SU-DHL-6 (cell line): ENCODE measurements around the gene CPA3.

Source experiments
- CTCF ChIP-seq: fragments of 200-600 bp; sonication (generic); IDR thresholded peaks from one replicate; pipeline ENCODE4 v1.5.1; 2017; ENCODE audit warnings: antibody characterized with exemption, mild to moderate bottlenecking, low read length, moderate library complexity; ENCODE audit not compliant: insufficient read depth, poor library complexity, severe bottlenecking
- EZH2phosphoT487 ChIP-seq: fragments of 200-600 bp; sonication (generic), shearing (Covaris generic); conservative IDR thresholded peaks from 2 replicates; pipeline ENCODE4 v1.6.1; 2018; ENCODE audit warnings: mild to moderate bottlenecking, antibody characterized with exemption, low read length, moderate library complexity, mixed read lengths

- TF ChIP-seq CTCF (no peak), EZH2phosphoT487 (no peak)
Observed at GRCh38 chr3:148863814-148864213, 1.3 kb upstream of the CPA3 start.
